OCI-LY7 (cell line): Measurements from ENCODE around the gene RHEBL1. TPM values are rescaled to one million over a fixed set of nuclear protein-coding genes. Genes with fewer than 3 reads are reported as not detected.

Source experiments
- BruUV-seq: library from RNA; stranded (reverse); fragments of 400-500 nt; replicated peaks from 2 replicates; lab custom pipeline; 2021; lab: Mats Ljungman, UMichigan
- CTCF ChIA-PET: fragments of 300-600 bp; sonication (Branson Sonifier 250); formaldehyde crosslinking; loops from one replicate; lab custom pipeline; 2022; ENCODE audit warnings: antibody characterized with exemption; ENCODE audit not compliant: unreplicated experiment; lab: Charles Lee
- POLR2A ChIA-PET: fragments of 300-600 bp; sonication (Branson Sonifier 250); formaldehyde crosslinking; loops from one replicate; lab custom pipeline; 2022; ENCODE audit warnings: antibody characterized with exemption; lab: Charles Lee
- DNase-seq: peaks from one replicate; pipeline ENCODE4 v3.0.0-alpha.2; 2015; ENCODE audit warnings: low spot score
- H2AFZ ChIP-seq: fragments of 200-600 bp; sonication (generic), shearing (Covaris generic); 2 replicates; pipeline ENCODE4 v1.6.1; 2014; ENCODE audit warnings: mild to moderate bottlenecking, antibody characterized with exemption, low read length, moderate library complexity
- H3K27ac ChIP-seq: fragments of 200-600 bp; sonication (generic); 2 replicates; pipeline ENCODE4 v1.5.1; 2014; ENCODE audit warnings: mixed run types, low read depth, mild to moderate bottlenecking, moderate library complexity, low read length, inconsistent platforms; ENCODE audit not compliant: poor library complexity, severe bottlenecking
- H3K36me3 ChIP-seq: fragments of 200-600 bp; sonication (generic); 2 replicates; pipeline ENCODE4 v1.6.1; 2014; ENCODE audit warnings: mild to moderate bottlenecking, antibody characterized with exemption, low read length, moderate library complexity, mixed read lengths; ENCODE audit not compliant: insufficient read depth
- H3K4me1 ChIP-seq: fragments of 200-600 bp; sonication (generic); 2 replicates; pipeline ENCODE4 v1.5.1; 2014; ENCODE audit warnings: mild to moderate bottlenecking, low read length; ENCODE audit not compliant: insufficient read depth, poor library complexity, severe bottlenecking
- H3K4me2 ChIP-seq: fragments of 200-600 bp; sonication (generic); 2 replicates; pipeline ENCODE4 v1.6.1; 2014; ENCODE audit warnings: mild to moderate bottlenecking, low read length
- H3K4me3 ChIP-seq: fragments of 200-600 bp; sonication (generic); 2 replicates; pipeline ENCODE4 v1.5.1; 2014; ENCODE audit warnings: mild to moderate bottlenecking, low read depth, low read length; ENCODE audit not compliant: poor library complexity, severe bottlenecking
- H3K79me2 ChIP-seq: fragments of 200-600 bp; sonication (generic); 2 replicates; pipeline ENCODE4 v1.6.1; 2016; ENCODE audit warnings: low read depth, mild to moderate bottlenecking, low read length, moderate library complexity, mixed read lengths; ENCODE audit not compliant: insufficient read depth
- H3K9me2 ChIP-seq: fragments of 200-600 bp; sonication (generic); 2 replicates; pipeline ENCODE4 v1.6.1; 2016; ENCODE audit warnings: mild to moderate bottlenecking, low read length, mixed read lengths; ENCODE audit not compliant: insufficient read depth
- H3K9me3 ChIP-seq: fragments of 200-600 bp; sonication (generic); 2 replicates; pipeline ENCODE4 v1.6.1; 2014; ENCODE audit warnings: mild to moderate bottlenecking, mixed run types, low read length, mixed read lengths
- H4K20me1 ChIP-seq: fragments of 200-600 bp; sonication (generic); 2 replicates; pipeline ENCODE4 v1.6.1; 2014; ENCODE audit warnings: mild to moderate bottlenecking, antibody characterized with exemption, low read length, moderate library complexity, mixed read lengths; ENCODE audit not compliant: insufficient read depth
- EZH2phosphoT487 ChIP-seq: fragments of 200-600 bp; sonication (generic); IDR thresholded peaks from 2 replicates; pipeline ENCODE4 v1.6.1; 2018; ENCODE audit warnings: low read depth, borderline replicate concordance, mild to moderate bottlenecking, mixed run types, antibody characterized with exemption, low read length, moderate library complexity, mixed read lengths
- intact Hi-C: fragments of 100-400 bp; cut with micrococcal nuclease; formaldehyde crosslinking; loops from one replicate; pipeline ENCODE4 v1.10.0; 2022; ENCODE audit not compliant: unreplicated experiment
- total RNA-seq, 2 experiments: library from RNA; depleted of rRNA in 1 of 2; stranded (reverse); fragments of >200 nt in 1 of 2; shearing (Covaris generic) in 1 of 2; gene quantifications; 2 replicates each; pipeline ENCODE4 v1.2.3, GENCODE V29; 2014 to 2022
- TF ChIP-seq, protein P1 (sequence below): fragments of 200-600 bp; sonication (generic); conservative IDR thresholded peaks from 2 replicates; pipeline ENCODE4 v1.5.1; 2014; ENCODE audit warnings: mild to moderate bottlenecking, antibody characterized with exemption, low read length, moderate library complexity, mixed read lengths

RHEBL1 gene
- total RNA-seq, 2 experiments from 2014 or later = 3.4 to 3.7 TPM

DNA sequence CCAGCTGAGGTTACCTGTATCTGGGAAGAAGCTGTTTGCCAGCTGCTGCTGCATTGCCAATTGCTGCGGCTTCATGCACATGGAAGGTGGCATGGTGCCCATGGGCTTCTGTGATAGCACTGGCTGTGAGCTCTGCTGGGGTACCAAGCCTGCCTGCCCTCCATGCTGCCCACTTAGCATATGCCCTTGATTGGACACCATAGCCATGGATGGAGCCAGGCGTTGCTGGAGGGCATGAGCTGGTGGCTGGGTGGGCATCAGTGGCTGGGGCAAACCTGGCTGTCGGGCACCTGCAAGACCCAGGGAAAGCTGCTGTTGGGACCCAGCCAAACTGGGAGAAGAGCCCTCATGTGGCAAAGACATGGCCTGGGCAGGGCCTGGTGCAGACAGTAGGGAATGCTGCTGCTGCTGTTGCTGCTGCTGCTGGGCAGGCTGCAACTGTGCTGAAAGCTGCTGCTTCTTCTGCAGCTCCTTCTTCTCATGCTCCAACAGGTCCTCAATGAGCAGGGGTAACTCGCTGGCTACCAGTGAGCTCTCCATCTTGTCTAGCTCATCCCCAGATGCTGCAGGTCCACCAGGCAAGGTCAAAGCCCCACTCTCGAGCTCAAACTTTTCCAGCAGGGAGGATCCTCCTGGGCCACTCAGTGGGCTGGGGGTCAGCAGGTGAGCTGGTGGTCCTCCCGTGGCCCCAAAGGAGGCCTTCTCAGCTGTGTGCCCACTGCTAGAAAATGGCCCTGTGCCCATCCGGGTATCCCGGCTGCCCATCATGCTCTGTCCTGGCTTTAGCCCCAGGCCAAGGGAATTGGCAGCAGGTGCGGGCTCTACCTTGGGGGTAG, 32.5 kb downstream of the RHEBL1 start:
- Histone ChIP-seq H3K4me1 (no peaks in the 10 kb centered on the region), H3K4me3 (no peak overlapping the region), H4K20me1 (no peaks in the 10 kb centered on the region), H3K9me3 (no peaks in the 10 kb centered on the region), H3K27ac (no peak overlapping the region), H3K79me2 (no peaks in the 10 kb centered on the region), H2AFZ (no peak overlapping the region), H3K36me3 (peaks cover 97% of the 10 kb centered on the region), H3K9me2 (no peaks in the 10 kb centered on the region), H3K4me2 (no peak overlapping the region)
- POLR2A ChIA-PET = interaction anchor here (0.6 to 0.9 kb wide), 3 partner anchors 19 to 185 kb away, joined by 3 to 4 read pairs (median 3); no protein-coding TSS in a partner anchor
- BruUV-seq = no TSS peak
- no peak for DNase-seq
- TF ChIP-seq EZH2phosphoT487 = no peak
- TF ChIP-seq, protein P1, sequence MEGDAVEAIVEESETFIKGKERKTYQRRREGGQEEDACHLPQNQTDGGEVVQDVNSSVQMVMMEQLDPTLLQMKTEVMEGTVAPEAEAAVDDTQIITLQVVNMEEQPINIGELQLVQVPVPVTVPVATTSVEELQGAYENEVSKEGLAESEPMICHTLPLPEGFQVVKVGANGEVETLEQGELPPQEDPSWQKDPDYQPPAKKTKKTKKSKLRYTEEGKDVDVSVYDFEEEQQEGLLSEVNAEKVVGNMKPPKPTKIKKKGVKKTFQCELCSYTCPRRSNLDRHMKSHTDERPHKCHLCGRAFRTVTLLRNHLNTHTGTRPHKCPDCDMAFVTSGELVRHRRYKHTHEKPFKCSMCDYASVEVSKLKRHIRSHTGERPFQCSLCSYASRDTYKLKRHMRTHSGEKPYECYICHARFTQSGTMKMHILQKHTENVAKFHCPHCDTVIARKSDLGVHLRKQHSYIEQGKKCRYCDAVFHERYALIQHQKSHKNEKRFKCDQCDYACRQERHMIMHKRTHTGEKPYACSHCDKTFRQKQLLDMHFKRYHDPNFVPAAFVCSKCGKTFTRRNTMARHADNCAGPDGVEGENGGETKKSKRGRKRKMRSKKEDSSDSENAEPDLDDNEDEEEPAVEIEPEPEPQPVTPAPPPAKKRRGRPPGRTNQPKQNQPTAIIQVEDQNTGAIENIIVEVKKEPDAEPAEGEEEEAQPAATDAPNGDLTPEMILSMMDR = no peak
- CTCF ChIA-PET = interaction anchor here (0.6 kb wide), 1 partner anchor 446 kb away, joined by 3 read pairs; no protein-coding TSS in a partner anchor
- intact Hi-C loops = no loop called here

GRCh38 chr12:49036029-49036428, 33.8 kb downstream of the RHEBL1 start:
- DNase-seq = no peak
- no TSS peak for BruUV-seq
- no peaks in the 10 kb centered on the region for H3K4me1 ChIP-seq
- TF ChIP-seq, protein P1 = no peak
- no peak for TF ChIP-seq EZH2phosphoT487
- H3K27ac ChIP-seq = no peak overlapping the region
- H2AFZ ChIP-seq = no peak overlapping the region
- no peaks in the 10 kb centered on the region for H3K79me2 ChIP-seq
- intact Hi-C loops = no loop called here
- no peaks in the 10 kb centered on the region for H4K20me1 ChIP-seq
- H3K4me2 ChIP-seq = no peak overlapping the region
- peaks cover 97% of the 10 kb centered on the region for H3K36me3 ChIP-seq
- no peaks in the 10 kb centered on the region for H3K9me2 ChIP-seq
- H3K4me3 ChIP-seq = no peak overlapping the region
- ChIA-PET CTCF (no interaction called here), POLR2A (interaction anchor here (0.7 kb wide), 2 partner anchors 18 to 51 kb away, joined by 3 read pairs; no protein-coding TSS in a partner anchor)
- H3K9me3 ChIP-seq = no peaks in the 10 kb centered on the region

GRCh38 chr12:49034286-49034622, 35.5 kb downstream of the RHEBL1 start:
- ChIA-PET CTCF (no interaction called here), POLR2A (no interaction called here)
- Histone ChIP-seq H3K4me1 (no peaks in the 10 kb centered on the region), H4K20me1 (no peaks in the 10 kb centered on the region), H3K27ac (no peak overlapping the region), H3K9me3 (no peaks in the 10 kb centered on the region), H3K79me2 (no peaks in the 10 kb centered on the region), H3K9me2 (no peaks in the 10 kb centered on the region), H3K4me3 (no peak overlapping the region), H3K4me2 (no peak overlapping the region), H3K36me3 (peaks cover 97% of the 10 kb centered on the region), H2AFZ (no peak overlapping the region)
- BruUV-seq = no TSS peak
- intact Hi-C loops = no loop called here
- TF ChIP-seq EZH2phosphoT487 = no peak
- TF ChIP-seq, protein P1 = no peak
- DNase-seq = no peak
